NCI-H1105 (cell line): ENCODE results near the gene CCR1.

Experiments
- DNase-seq: peaks from one replicate; lab custom pipeline; 2025; lab: John Stamatoyannopoulos, UW

The CCR1 gene

DNA sequence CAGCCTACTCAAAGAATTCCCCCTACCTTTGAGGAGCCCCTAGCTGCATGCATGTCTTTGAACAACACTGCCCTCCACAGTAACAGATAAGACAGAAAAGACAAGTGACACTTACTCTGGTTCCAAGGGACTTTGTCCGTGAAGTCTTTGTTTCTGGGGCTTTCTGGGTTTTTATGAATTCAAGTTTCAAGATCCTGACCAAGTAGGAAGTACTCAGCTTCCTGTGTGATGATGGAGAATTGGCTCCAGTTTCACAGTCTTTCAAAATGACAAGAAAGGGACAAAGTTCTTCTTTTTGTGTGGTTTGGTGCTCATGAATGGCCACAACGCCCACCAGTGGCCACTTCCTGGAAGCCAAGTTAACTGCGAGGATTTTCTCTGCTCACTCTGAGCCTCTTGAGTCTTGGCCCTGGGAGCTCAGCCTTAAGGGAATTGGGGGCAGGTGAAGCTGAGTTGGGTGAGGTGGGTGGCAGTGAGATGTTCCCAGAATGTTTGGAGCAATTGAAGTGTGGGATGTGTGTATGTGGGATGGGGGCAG is at the start of gene CCR1:
TSS of gene CCR1 (minus strand) at position 147 of the 538 bp plus-strand sequence. CDS start 4,000 bp downstream, outside the sequence.
- DNase-seq = no peak

DNA sequence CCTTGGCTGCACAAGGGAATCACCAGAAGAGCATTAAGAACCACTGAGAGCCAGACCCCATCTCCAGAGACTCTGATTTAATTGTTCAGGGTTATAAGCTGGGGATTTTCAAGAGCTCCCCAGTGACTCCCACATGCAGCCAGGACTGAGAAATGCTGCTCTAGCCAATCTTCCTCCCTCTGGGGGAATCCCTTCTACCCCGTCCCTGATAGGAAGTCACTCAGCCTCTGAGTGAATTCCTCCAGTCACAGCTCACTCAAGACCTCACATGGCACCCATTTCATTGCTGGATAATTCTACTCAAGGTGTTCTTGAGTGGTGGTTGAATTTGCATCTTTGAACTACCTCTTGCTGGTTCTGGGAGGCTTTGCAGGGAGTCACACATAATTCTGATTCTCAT is 44.9 kb upstream of the CCR1 start:
- DNase-seq = no peak

DNA sequence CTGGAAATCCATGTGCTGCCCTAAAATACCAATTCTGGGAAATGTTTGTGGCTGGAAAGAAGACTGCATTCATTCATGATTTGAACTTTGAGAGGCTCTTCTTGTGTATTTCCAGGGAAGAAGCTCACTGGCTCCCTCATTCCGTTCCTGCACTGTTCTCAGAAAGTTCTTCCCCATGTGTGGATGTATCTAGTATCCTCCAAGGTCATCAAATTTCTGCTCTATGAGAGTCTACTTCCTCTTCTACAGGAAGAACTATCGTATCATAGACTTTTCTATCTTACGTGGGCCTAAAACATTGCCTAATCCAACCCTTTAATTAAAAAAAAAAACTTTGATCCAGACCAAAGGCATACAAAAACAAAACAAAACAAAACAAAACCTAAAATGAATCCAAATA is 37.0 kb upstream of the CCR1 start:
- DNase-seq = no peak

DNA sequence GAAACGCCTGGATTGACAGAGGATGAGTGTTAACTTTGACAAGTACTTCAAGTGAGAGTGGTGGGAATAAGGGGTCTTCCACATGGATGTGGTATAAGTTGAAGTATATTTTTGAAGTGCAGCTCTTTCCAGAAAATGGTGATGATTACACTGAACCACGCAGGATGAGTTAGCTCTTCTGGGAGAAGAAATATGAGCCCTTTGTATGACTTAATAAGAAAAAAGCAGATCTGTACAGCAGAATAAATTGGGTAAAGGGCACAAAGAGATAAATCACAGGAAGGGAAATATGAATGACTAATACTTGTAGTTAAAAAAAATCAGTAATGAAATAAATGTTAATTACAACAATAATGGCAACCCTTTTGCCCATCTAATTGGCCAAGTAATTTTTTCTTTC is 35.4 kb upstream of the CCR1 start:
- DNase-seq = no peak

DNA sequence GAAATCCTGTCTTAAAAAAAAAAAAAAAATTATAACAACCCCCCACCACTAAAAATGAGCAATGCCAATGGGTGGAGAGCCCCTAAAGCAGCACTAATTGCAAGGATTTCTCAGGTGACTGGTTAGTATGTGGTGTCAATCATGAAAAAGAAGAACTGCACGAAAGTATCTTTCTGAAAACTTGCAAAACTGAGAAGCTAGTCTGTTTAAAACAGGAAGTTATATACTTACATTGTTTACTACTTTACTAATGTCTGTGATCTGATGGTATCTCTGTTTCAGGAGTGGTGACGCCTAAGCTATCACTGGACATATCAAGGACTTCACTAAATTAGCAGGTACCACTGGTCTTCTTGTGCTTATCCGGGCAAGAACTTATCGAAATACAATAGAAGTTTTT is 34.0 kb upstream of the CCR1 start, which contains the start of gene CCR3:
TSS of gene CCR3 (plus strand) at position 341 of the 400 bp plus-strand sequence. CDS start 22,699 bp downstream, outside the sequence.
- no peak for DNase-seq

DNA sequence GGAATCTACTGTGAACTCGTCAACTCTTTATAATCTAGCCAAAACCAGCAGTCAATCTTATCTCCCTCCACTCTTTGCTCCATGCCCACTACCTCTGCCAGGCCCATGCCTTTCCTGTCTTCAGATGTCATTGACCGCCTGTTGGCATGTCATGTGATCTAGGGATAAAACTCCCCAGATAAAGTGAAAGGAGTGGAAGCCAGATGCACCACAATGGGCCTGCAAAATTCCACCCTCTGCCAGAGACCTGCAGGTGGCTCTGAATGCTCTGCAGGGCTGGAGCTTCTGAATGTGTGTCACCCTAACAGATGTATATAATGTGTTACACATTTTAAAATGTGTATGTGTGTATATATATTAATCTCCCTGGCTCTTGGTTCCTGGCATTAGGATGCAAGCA is 31.8 kb upstream of the CCR1 start:
- DNase-seq = no peak

DNA sequence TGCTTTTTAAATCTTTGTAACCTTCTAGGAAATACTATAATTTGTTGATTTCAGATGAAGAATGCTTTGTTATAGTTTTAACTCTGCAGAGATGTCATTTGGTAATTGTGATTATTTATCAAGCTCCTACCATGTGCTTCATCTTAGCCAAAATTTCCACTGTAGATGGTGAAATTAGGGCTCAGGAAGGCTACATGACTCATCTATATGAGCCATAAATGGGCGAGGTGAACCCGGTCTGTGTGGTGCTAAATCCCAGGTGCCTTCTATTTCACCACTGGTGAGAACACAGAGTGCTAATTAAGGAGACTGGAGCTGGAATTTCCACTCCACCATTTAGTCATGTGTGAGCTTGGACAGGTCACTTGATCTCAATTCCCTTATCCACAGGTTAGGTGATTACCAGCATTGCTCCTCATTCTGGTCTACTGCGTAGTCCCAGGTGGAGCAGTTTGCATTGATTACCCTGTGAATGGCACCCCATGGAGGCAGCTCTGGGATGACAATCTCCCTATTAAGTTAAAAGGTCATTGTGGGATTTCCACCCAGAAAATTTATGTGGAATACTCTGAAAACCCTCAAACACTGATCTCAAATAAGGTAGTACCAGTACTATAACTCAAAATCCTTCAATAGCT is 31.3 kb upstream of the CCR1 start:
- no peak for DNase-seq

DNA sequence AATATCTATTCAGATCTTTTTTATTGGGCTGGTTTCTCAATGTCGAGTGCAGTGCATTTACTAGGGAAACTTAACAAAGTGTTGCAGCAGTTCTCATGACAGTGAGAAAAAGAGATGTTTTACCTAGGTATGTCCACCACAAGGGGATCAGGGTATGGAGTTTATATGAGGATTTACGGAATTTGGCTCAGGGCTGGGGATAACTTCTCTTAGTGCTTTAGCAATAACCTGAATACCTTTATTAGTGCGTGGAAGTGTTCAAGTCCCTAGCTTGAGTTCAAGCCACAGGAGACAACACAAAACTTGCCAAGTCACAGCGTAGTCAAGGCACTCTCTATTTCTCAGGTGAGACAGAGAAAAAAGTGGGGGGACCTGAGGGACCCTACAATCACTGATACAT is 30.3 kb upstream of the CCR1 start:
- DNase-seq = no peak

DNA sequence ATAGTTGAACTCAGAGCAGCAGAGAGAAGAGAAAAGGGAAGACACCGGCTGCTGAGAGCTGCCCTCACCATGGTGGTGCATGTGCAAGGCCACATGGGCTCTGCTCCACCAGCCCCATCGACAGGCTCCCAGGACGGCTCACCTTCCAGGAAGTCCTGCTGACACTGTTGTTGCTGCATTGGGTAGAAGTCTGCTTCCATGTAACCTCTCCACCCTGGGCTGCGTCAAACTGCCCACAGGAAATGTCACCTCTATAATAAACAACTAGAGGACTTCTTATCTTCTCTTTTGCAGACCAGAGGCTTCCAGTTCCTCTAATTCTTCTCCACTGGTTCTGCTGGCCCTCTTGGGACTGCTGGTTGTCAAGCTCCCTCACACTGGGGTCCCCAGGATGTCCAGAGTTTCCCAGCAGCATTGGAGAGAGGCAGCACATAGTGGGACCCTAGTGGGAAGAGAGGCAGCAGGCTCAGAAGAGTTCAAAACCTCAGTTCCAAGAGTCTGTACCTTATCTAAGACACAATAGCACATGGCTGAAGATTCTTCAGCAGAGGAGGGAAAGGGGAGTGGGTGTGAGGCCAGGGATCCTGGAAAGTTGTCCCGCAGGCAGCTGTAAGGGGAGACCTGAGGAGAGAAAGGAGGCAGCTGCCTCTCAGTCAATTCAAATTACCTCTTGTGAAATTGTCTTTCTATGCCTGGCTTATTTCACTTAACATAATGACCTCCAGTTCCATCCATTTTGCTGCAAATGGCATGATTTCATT is 28.4 kb upstream of the CCR1 start:
- no peak for DNase-seq

DNA sequence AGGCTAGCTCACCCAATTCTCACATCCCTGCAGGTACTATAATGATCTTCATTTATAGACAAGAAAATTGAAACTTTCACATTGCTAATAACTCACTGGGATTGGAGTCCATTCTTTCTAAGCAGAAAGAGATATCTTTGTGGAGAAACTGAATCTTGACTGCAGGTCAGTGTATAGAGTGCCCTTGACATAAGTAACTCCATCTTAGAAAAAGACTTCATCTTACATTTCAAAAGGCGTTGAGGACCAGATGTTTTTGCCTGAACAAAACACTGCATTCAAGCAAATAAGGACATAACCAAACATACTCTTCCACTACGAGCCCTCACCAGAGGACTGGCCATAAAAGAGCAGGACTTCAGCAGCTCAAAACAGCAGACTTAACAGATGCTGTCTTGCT is 27.3 kb upstream of the CCR1 start:
- DNase-seq = no peak

DNA sequence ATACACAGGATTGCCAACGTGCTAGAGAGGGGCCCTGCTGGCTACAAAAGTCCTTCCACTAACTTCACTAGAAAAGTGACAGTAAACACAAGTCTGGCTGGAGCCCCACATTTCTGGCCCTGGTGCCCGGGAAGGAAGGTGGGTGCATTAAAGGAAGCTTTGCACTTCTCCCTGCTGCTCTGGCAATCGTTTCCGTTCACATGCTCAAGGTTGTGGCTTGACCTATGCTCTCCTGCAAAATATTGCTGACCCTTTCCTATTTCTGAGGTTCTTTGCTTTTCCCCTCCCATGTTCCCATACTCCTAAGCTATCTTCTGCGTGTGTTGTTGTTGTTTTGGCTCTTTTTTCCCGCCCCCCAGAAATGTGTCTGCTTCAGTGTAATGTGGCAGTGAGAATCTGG is 25.1 kb upstream of the CCR1 start:
- DNase-seq = no peak

DNA sequence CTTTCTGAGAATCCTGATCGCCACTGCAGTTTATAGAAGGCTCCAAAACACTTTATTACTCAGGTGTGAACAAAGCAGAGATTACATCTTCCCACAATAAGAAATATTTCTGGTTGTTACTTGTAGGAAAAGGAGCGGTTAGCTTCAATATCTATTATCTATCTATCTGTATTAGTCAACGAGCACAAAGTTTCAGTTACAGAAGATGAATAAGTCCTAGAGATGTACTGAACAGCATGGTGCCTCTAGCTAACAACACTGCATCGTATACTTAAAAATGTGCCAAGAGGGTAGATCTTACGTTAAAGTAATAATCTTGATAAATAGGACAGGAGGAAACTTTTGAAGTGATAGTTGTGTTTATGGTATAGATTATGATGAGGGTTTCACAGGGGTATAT is 23.2 kb upstream of the CCR1 start:
- no peak for DNase-seq

DNA sequence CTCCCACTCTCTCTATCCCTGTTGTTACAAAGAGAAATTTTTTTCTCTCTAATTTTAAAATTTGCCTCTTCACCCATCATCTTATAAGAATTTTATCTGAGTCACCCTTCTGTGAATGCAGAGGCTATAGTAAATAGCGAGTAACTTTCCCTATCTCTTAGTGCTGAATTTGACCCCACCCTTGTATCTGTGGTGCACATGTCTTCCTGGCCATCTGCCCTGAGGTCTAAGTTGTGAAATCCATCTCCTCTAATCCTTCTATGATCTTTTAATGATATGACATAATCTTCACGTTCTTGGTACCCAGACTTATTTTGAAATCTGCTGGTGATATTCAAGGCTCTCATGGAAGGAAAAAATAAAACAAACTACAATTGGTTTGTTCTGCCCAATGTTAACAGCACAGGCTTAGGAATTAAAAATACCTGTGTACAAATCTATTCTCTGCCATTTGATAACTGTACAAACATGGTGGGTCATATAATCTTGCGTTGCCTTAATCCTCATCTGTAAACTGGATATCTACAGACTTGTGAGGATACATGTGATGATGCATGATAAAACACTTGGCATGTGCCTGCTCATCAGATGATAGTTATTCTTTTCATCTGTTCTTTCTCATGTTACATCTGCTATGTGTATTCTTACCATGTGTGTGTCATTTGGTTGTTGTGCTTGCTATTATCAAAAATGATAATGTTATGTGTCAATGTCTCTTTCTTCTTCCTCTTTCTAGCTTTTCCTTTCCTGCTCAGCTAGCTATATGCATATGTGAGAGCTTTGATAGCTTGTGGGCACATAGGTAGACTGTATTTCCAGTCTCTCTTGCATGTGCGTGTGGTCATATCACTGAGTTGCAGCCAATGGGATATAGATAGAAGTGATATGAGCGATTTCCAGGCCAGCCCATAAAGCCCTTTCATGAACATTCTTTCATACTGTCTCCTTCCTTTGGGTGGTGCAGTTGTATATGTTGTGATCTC is 20.4 kb upstream of the CCR1 start:
- no peak for DNase-seq

DNA sequence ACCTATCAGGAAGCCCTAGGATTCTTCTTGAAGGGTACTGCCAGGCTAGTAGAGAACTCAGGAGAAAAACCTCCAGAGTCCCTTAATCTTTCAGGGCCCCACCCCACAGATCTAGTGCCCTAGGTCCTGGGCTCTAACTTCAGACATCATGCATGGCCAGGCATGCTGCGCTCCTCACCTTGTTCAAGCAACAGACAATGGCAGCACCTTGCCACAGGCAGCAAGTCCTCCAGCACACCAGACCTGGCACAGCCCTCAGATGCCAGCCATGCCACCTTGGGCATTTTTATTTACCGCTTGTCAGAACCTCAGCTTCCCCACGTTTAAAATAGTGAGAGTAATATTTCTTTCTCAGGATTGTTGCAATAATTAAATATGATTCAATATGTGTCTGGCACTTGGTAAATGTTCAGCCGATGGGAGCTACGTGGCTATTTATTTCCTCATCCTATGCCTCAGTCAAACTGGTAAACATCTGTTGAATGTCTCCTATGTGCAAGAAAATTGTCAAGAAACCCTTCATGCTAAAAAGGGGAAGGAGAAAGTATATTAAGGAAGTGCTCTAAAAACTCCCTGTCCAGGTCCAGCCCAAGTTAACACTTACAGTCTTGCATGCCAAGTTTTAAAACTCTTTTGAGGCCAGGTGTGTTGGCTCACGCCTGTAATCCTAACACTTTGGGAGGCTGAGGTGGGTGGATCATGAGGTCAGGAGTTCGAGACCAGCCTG is 14.5 kb upstream of the CCR1 start:
- DNase-seq = no peak

DNA sequence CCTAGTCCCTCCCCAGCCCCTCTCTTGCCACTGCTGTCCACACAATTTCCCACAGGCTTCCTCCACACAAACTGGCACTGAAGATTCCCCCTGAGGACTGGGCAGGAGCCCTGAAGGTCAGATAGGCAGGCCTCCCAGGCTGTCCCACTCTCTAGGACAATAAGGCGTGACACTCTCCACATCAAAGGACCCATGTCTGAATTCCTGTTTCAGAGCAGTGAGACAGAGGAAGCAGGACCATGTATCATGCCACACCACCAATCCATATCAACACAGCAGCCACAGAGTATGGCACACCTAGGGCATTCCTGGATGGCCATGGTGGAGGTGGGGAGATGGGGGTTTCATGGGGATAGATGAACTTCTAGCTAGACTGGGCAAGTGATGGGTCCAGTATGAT is 13.8 kb upstream of the CCR1 start:
- DNase-seq = no peak

DNA sequence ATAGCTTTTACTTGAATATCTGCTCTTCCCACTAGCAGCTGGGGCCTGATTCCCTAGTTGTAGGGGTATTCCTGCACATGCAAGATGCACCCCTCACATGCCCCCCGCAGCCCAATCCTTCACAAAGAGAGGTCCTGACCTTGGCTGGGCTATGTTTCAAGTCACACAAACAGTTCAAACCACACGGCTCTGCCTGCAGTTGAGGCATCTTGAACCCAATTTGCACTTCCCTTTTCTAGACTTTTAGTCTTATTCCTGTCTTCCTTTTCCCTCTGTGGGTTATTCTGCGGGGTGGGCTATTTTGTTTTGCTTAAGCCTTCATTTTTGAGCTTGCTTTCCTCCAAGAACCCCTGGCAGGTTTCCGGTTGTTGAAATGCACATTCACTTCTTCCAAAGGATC is 13.3 kb upstream of the CCR1 start:
- DNase-seq = no peak

DNA sequence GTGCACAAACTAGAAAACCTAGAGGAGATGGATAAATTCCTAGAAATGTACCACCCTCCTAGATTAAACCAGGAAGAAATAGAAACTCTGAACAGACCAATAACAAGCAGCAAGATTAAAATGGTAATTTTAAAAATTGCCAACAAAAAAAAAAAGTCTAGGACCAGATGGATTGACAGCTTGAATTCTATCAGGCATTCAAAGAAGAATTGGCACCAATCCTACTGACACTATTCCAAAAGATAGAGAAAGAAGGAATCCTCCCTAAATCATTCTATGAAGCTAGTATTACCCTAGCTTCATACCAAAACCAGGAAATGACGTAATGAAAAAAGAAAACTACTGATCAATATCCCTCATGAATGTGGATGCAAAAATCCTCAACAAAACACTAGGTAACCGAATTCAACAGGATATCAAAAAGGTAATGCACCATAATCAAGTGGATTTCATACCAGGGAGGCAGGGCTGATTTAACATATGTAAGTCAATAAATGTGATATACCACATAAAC is 10.1 kb upstream of the CCR1 start:
- DNase-seq = no peak

DNA sequence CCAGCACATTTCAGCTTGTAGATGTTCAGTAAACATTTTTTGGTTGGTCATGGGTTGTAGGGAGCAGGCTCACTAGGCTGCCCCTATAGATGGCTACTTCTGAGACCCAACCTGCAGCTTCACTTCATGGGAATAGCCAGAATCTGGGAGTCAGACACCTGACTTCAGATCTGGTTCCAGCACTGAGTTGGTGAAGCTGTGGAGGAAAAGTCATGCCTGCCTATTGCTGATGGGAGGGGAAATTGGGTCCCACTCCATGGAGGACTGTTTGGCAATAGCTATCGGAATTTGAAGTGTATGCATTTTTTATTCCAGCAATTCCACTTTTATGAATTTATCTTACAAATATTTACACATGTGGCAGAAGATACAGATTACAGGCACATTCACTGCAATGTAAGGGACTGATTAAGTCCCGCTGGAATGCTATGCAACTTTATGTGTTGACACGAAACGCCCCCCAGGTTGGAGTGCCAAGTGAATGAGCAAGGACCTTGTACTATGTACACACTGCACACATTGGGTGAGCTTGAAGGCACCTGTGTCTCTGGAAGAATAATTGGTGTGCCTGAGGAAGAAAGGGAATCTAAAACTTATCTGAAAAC is 7.8 kb upstream of the CCR1 start:
- no peak for DNase-seq

DNA sequence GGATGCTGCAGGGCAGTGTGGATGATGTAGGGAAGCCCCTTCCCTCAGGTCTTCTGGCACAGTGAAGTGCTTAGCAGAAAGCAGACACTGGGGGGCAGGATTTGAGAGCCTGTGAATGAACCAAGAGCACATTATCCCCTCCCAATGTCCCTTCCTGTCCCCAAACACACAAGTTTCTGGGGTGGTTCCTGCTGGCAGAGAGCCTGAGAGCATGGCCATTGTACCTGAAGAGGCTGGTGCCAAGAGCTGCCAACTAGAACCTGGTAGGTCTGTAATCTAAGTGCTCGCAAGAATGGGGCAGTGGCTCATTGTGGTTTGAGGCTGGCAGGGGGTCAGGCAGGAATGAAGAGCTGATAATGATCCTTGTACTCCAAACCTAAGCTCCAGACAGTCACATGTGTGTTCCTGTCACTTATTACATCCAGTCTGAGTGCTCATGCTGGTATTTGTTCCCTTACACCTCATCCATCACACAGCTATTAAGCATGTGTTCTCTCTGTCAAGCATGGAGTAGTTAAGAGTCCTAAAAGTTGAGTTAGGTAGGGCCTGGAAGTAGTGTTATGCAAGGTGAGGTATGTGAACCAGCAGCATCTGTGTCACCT is 6.7 kb upstream of the CCR1 start:
- peak; percentile 12 for DNase-seq

DNA sequence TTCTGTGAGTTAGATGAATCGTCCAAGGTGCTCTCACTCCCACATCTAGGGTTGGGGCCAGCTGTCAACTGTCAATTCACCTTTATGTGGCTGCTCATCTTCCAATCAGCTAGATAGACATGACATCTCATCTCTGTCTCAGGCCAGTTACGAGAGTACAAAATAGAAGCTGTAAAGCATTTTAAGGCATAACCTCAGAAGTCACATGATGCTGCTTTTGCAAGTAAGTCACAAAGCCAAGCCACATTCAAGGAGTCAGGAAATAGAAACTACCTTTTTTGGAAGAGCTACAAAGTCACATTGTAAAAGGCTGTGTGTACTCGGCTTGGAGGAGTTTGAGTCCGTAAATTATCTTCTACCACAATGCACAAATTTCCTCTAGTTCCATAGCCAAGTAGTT is 5.1 kb upstream of the CCR1 start:
- no peak for DNase-seq

DNA sequence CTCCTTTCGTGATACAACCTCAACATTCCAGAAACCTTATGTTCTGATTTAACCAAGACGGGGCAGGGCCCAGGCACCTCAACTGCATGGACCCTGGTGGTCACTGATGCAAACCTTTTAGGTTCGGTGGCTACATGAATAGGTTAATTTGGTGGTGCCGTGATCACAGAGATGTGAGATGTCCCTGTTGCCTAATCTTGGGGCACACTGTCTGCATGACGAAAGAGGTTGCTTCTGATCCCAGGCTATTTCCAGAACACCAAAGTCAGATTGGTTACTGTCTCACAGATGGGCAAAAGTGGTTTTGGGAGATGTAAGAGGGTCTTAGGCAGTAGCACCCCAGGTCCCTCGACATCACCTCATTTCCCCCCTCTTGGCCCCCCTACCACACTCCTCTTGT is 4.0 kb upstream of the CCR1 start:
- DNase-seq = no peak
